GM13977 (cell line): ENCODE data around the gene DTNB.
A peak's percentile ranks its signal among the peaks of the same experiment; 100 is the strongest.
"Not testable (repeated sequence)": the region's sequence is repeated elsewhere in the genome, so short reads cannot be mapped to it uniquely, and the experiment has no call there.

Experiments
- DNase-seq: peaks from one replicate; pipeline ENCODE4 v3.0.0; 2012; ENCODE audit warnings: low spot score
- CTCF ChIP-seq: IDR thresholded peaks from 2 replicates; pipeline ENCODE4 v1.5.1; 2012; ENCODE audit warnings: mild to moderate bottlenecking, control low read depth; ENCODE audit not compliant: insufficient read depth; ENCODE audit errors: extremely low read depth, missing control alignments
- in situ Hi-C: fragments of 300-500 bp; cut with MboI; formaldehyde crosslinking; loops from one replicate; pipeline ENCODE4 v1.12.0; 2022; ENCODE audit warnings: low sequenced_read_pairs, low pct_unique_long_range_greater_than_20kb, mixed read lengths, inconsistent platforms; ENCODE audit not compliant: unreplicated experiment

The DTNB gene

GRCh38 chr2:25615386-25615785 is 58.0 kb downstream of the DTNB start:
- in situ Hi-C loops: no loop called here
- TF ChIP-seq CTCF: no peak
- DNase-seq: no peak

- no peak for TF ChIP-seq CTCF
- DNase-seq: no peak
- in situ Hi-C loops: no loop called here
Observed at GRCh38 chr2:25614711-25615110, 58.7 kb downstream of the DTNB start.

- no peak for TF ChIP-seq CTCF
- DNase-seq: no peak
- in situ Hi-C loops: no loop called here
Observed at GRCh38 chr2:25608718-25609117, 64.7 kb downstream of the DTNB start.

- DNase-seq: peak; percentile 21
- TF ChIP-seq CTCF: peak; percentile 50
- in situ Hi-C loops: no loop called here
Observed at GRCh38 chr2:25606892-25607291, 66.5 kb downstream of the DTNB start.

- DNase-seq: peak; percentile 40
- in situ Hi-C loops: no loop called here
- TF ChIP-seq CTCF: no peak
Observed at GRCh38 chr2:25602333-25602723, 71.0 kb downstream of the DTNB start.

- DNase-seq, in situ Hi-C loops: not testable (repeated sequence)
Observed at GRCh38 chr2:25601711-25602332, 71.6 kb downstream of the DTNB start.

GRCh38 chr2:25598911-25599310 is 74.5 kb downstream of the DTNB start:
- no peak for DNase-seq
- no peak for TF ChIP-seq CTCF
- in situ Hi-C loops: no loop called here
